KG1 (cell line): ENCODE results near the gene EDARADD.

Source experiments
- DNase-seq: peaks from one replicate; lab custom pipeline; 2025; lab: John Stamatoyannopoulos, UW

Gene EDARADD

GRCh38 chr1:236514703-236515442 is 120.8 kb downstream of the EDARADD start:
- DNase-seq, result no peak

GRCh38 chr1:236515443-236515958 is 121.4 kb downstream of the EDARADD start:
- DNase-seq, result no peak

GRCh38 chr1:236516929-236517704 is 123.0 kb downstream of the EDARADD start:
- no peak for DNase-seq

GRCh38 chr1:236518322-236518721 is 124.2 kb downstream of the EDARADD start:
- DNase-seq, result no peak

- DNase-seq, result no peak
These were observed 126.4 kb downstream of the EDARADD start for GRCh38 chr1:236520445-236521005.

- no peak for DNase-seq
These were observed 129.0 kb downstream of the EDARADD start for GRCh38 chr1:236522937-236523703.

GRCh38 chr1:236523704-236524141 is 129.6 kb downstream of the EDARADD start, which contains the start of gene LGALS8:
Gene LGALS8, plus strand, starts transcription at chr1:236523982. Its CDS starts 2,089 bp downstream, at chr1:236526071.
- DNase-seq, result peak; percentile 48

GRCh38 chr1:236524142-236524894 is 130.2 kb downstream of the EDARADD start:
- DNase-seq, result peak; percentile 26

- DNase-seq, result no peak
These were observed 130.8 kb downstream of the EDARADD start for GRCh38 chr1:236524895-236525184.

- no peak for DNase-seq
These were observed 132.0 kb downstream of the EDARADD start for GRCh38 chr1:236526079-236526478.

GRCh38 chr1:236530286-236530685 is 136.2 kb downstream of the EDARADD start:
- no peak for DNase-seq

- DNase-seq, result no peak
These were observed 136.9 kb downstream of the EDARADD start for GRCh38 chr1:236530959-236531358.

GRCh38 chr1:236532850-236533249 is 138.8 kb downstream of the EDARADD start:
- no peak for DNase-seq

- no peak for DNase-seq
These were observed 140.1 kb downstream of the EDARADD start for GRCh38 chr1:236534151-236534651.
